CD4-positive, alpha-beta T cell treated with Interleukin-1 beta for 1 hour (primary cell): ENCODE results near the gene PCYOX1L.

Experiments
- DNase-seq, 2 donors: peaks; one replicate each; pipeline ENCODE4 v3.0.0-alpha.2; 2020 to 2022

Gene PCYOX1L

GRCh38 chr5:149370878-149371277 lies 13.0 kb downstream of the PCYOX1L start:
- no peak for DNase-seq

DNA sequence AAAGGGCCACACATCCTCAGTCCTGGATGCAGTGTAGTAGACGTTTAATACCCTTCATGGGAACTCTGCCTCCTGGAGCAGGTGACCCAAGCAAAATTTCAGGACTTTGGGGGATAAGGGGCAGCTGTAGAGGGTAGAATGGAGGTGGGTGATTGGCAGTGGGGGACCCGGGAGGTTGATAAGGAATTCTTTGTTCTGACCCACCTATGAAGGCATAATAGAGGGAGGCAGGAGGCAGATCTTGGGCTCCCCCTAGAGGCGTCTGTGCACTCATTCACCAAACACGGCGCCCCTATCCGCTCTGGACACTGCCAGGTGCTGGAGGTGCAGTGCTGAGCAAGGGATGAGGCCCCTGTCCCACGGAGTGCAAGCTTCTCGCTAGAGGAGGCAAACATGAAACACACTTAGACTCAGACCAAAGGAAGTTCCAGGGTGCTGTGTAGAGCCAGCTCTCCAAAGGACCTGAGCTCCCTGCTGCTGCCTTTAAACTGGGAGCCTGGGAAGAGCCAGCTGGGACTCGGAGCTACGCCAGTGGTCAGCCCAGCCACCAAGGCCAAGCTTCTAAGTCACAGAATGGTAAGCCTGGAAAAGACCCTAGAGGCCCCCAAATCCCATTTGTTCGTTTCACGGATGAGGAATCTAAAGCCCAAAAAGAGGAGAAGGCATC lies 13.6 kb downstream of the PCYOX1L start:
- DNase-seq = peak; percentile 67 to 72

DNA sequence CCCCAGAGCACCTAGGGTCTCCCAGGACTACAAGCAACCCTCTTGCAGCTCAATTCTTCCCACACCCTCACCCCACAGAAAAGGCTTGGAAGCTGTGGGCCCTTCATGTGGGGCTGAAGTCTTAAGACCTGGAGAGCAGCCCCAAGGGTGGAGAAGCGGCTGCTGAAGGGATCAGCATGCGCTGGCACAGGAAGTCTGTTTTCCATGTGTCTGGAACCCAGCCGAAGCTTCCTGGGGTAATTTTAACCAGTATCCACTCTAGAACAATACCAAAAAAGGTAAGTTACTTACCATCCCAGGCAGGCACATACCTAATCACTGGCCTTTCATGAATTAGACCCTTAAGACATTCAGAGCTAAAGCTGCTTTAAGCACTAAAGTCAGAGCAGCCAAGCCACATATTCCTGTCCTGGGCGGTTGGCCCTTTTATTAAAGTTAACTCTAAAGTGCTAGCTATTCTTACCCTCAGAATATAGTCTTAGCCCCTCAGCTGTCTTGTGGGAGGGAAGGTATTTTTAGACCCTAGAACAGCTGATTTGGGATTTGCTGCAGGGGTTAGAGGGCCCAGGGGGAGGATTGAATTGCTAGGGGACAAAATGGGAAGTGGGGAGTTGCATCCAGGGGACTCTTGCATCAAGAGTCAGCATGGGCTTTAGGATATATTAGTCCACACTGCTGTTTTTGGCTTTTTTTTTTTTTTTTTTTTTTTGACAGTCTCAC lies 14.4 kb downstream of the PCYOX1L start:
- no peak for DNase-seq

GRCh38 chr5:149372932-149373331 lies 15.1 kb downstream of the PCYOX1L start:
- DNase-seq = no peak

- DNase-seq = no peak
Measured at GRCh38 chr5:149374303-149374702, 16.5 kb downstream of the PCYOX1L start.

- DNase-seq = no peak
Measured at GRCh38 chr5:149374801-149375200, 17.0 kb downstream of the PCYOX1L start.

- DNase-seq = no peak
Measured at GRCh38 chr5:149375434-149375833, 17.6 kb downstream of the PCYOX1L start.

- no peak for DNase-seq
Measured at GRCh38 chr5:149376104-149376503, 18.3 kb downstream of the PCYOX1L start.

- no peak for DNase-seq
Measured at GRCh38 chr5:149376711-149377447, 19.0 kb downstream of the PCYOX1L start.

GRCh38 chr5:149378241-149378820 lies 20.5 kb downstream of the PCYOX1L start:
- no peak for DNase-seq

- no peak for DNase-seq
Measured at GRCh38 chr5:149379177-149379761, 21.4 kb downstream of the PCYOX1L start, which contains the start of gene IL17B. Gene IL17B, minus strand, starts transcription at chr5:149379292. Its CDS starts 67 bp downstream, at chr5:149379225.

DNA sequence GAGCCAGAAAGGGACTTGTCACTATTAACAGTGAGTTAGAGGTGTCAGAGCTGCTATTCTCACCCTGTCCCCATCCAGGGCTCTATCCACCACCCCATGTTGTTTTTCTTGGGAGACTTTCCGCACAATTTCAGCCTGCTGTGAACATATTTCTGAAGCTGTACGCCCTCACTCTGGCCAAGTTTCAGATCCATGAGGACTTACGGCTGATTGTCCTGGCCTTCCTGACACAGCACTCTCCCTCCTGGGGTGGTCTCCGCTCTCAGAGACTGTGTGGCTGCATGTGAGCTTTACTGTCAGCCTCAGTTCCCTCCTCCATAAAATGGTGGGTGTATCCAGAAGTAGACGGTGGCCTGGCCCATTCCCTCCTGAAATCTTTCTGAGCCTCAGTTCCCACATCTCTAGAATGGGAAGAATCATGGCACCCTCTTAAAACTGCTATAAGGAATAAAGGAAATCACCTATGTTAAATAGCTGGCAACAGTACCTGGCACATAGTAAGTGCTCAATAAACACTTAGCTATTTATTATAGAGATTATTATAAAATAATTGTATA lies 22.1 kb downstream of the PCYOX1L start:
- DNase-seq = no peak

- no peak for DNase-seq
Measured at GRCh38 chr5:149380466-149381121, 22.7 kb downstream of the PCYOX1L start.

GRCh38 chr5:149381261-149381985 lies 23.6 kb downstream of the PCYOX1L start:
- DNase-seq = no peak

DNA sequence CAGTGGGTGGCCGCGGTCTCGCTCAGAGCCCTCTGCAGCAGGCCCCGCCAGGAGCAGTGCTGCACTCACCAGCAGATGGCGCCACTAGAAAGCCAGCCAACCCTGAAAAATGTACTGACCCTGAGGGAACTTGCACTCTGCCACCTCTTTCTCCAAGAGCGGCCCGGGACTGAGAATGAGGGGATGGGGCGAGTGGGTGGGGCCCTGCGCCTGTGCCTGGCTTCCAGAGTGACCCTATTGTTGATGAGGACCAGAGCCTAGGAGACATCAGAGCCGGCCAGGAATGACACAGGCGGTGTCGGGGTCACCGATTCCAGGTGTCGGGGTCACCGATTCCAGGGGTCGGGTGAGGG lies 24.1 kb downstream of the PCYOX1L start:
- peak; percentile 59 to 64 for DNase-seq

DNA sequence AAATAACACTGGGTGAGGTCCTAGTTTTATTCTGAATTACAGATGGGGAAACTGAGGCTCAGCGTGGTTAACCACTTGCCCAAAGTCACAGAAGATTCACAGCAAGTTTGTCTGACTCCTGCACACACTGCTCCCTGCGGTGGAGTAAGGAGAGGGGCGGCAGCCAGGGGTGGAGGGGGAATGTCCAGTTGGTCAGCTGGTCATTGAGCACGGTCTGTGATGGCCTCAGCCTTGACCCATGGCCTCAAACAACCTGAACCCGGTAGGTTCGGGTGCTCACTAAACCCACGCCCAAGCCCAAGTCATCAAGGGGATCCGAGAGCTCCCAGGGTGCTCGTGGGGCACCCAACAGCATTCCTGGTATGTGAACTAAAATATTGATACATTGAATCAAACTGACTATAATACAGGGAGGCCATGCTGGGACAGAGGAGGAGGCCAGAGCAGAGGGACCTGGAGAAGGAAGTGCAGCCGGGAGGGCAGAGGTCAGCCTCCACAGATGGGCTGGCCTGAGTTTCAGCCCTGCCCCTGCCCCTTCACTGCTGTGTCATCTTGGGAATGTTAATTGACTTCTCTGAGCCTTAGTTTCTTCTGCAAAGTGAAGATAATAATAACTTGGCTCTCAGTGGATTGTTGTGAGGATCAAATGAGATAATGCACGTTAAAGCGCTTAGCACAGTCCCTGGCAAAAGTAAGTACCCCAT lies 24.8 kb downstream of the PCYOX1L start:
- DNase-seq = no peak

DNA sequence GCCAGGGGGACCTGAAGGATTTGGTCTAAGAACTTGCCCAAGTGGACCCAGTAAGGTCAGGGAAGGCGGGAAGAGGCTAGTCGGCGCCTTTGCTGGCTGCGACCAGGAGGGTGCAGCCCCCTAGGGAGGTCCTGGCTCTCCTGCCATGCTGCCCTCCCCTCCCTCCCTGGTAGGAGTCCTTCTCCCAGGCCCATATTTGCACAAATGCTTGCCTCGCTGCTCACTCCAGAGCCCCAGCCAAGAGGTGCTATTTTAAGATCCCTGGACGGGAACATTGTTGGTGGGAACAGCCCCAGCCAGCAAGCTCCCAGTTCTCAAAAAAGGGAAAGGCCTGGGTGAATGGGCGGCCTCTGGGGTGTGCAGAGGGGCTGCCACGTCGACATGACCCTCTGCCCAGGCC lies 25.6 kb downstream of the PCYOX1L start:
- DNase-seq = no peak

- DNase-seq = no peak
Measured at GRCh38 chr5:149386166-149386565, 28.3 kb downstream of the PCYOX1L start.

GRCh38 chr5:149387081-149387631 lies 29.3 kb downstream of the PCYOX1L start:
- DNase-seq = no peak

- DNase-seq = no peak
Measured at GRCh38 chr5:149387982-149388381, 30.1 kb downstream of the PCYOX1L start.
